Testis (tissue), 3 donors: Measurements from ENCODE around the gene TERB1. TPM values are rescaled to one million over a fixed set of nuclear protein-coding genes. Genes with fewer than 3 reads are reported as not detected.

Source experiments
- DNase-seq: peaks from one replicate; pipeline ENCODE4 v3.0.0-alpha.2; 2019
- H3K27ac ChIP-seq, 2 donors: fragments of 200-600 bp; sonication (generic); one replicate each; pipeline ENCODE4 v1.5.1; 2019
- H3K27me3 ChIP-seq: fragments of 200-600 bp; sonication (generic); one replicate; pipeline ENCODE4 v1.5.1; 2019
- H3K36me3 ChIP-seq: fragments of 200-600 bp; sonication (generic); one replicate; pipeline ENCODE4 v1.5.1; 2017; ENCODE audit warnings: low read depth; ENCODE audit errors: missing control alignments
- H3K4me1 ChIP-seq: fragments of 200-600 bp; sonication (generic); one replicate; pipeline ENCODE4 v1.5.1; 2019
- H3K4me3 ChIP-seq, 2 donors: fragments of 200-600 bp; sonication (generic); one replicate each; pipeline ENCODE4 v1.5.1; 2017 to 2019
- H3K9me3 ChIP-seq: fragments of 200-600 bp; sonication (generic); one replicate; pipeline ENCODE4 v1.5.1; 2017
- CTCF ChIP-seq, 3 experiments: fragments of 450-650 bp in 2 of 3; fragments of 200-600 bp in 1 of 3; sonication (generic) in 1 of 3; IDR thresholded peaks; one replicate each; pipeline ENCODE4 v1.5.1; 2016 to 2019; ENCODE audit warnings: antibody characterized with exemption in 3 of 3, mild to moderate bottlenecking in 2 of 3, moderate library complexity in 1 of 3
- POLR2A ChIP-seq: fragments of 450-650 bp; IDR thresholded peaks from one replicate; pipeline ENCODE4 v1.6.1; 2017; ENCODE audit warnings: antibody characterized with exemption, mild to moderate bottlenecking, moderate library complexity
- WGBS, 2 donors: methylation state at CpG; one replicate each; pipeline ENCODE4 v1.1.5; 2018; 5-methylcytosine and 5-hydroxymethylcytosine counted together
- intact Hi-C: fragments of 100-400 bp; cut with DNase I; formaldehyde crosslinking; loops from one replicate; pipeline ENCODE4 v1.15.1; 2023; ENCODE audit warnings: low total_unique reads
- polyA plus RNA-seq: library from polyadenylated mRNA; stranded (reverse); fragments of 350-450 nt; fragmentation: Illumina TruSeq; extraction: RNeasy Lipid Tissue Mini Kit (QIAGEN cat#74804); gene quantifications from one replicate; pipeline ENCODE4 v1.2.3, GENCODE V29; 2014; ENCODE audit warnings: low read depth, low replicate concordance; ENCODE audit not compliant: insufficient read depth
- total RNA-seq, 2 donors: library from RNA; depleted of rRNA; stranded (reverse); fragments of >200 nt; gene quantifications; one replicate each; pipeline ENCODE4 v1.2.3, GENCODE V29; 2016

Gene TERB1
- total and polyA plus RNA-seq, 3 donors from 2014 or later = 12.1 to 30.6 (median 13.3) TPM

GRCh38 chr16:66841366-66841765 is 40.0 kb upstream of the TERB1 start:
- WGBS, 2 donors = 83 to 93% methylated on average over 4 of the region's 4 CpGs
- intact Hi-C loops = no loop called here
- no peak for TF ChIP-seq POLR2A
- TF ChIP-seq CTCF (IDR thresholded peaks at IDR 0.05) = no peak

GRCh38 chr16:66840883-66841282 is 39.5 kb upstream of the TERB1 start:
- no peaks in the 10 kb centered on the region for H3K36me3 ChIP-seq
- intact Hi-C loops = no loop called here
- TF ChIP-seq CTCF (IDR thresholded peaks at IDR 0.05) (no peak), POLR2A (no peak)
- no peaks in the 10 kb centered on the region for H3K4me1 ChIP-seq
- 45 to 60% methylated on average over 3 of the region's 3 CpGs for WGBS, 2 donors
- H3K4me3 ChIP-seq = no peak overlapping the region
- no peaks in the 10 kb centered on the region for H3K9me3 ChIP-seq
- no peak for DNase-seq
- no peaks in the 10 kb centered on the region for H3K27me3 ChIP-seq
- H3K27ac ChIP-seq = no peak overlapping the region

More at GRCh38 chr16:66841366-66841765, 40.0 kb upstream of the TERB1 start:
- Histone ChIP-seq H3K9me3 (no peaks in the 10 kb centered on the region), H3K36me3 (no peaks in the 10 kb centered on the region), H3K27me3 (no peaks in the 10 kb centered on the region), H3K4me3 (no peak overlapping the region), H3K27ac (no peak overlapping the region), H3K4me1 (no peaks in the 10 kb centered on the region)
- DNase-seq = no peak

GRCh38 chr16:66834746-66835145 is 33.4 kb upstream of the TERB1 start:
- H3K36me3 ChIP-seq = no peaks in the 10 kb centered on the region
- no peak overlapping the region for H3K4me3 ChIP-seq
- DNase-seq = no peak
- H3K9me3 ChIP-seq = no peaks in the 10 kb centered on the region
- 87 to 92% methylated on average over 5 of the region's 5 CpGs for WGBS, 2 donors
- H3K27ac ChIP-seq = no peak overlapping the region
- H3K27me3 ChIP-seq = no peaks in the 10 kb centered on the region
- intact Hi-C loops = no loop called here
- no peak for TF ChIP-seq CTCF (IDR thresholded peaks at IDR 0.05)
- no peak for TF ChIP-seq POLR2A
- peaks cover 3% of the 10 kb centered on the region for H3K4me1 ChIP-seq

GRCh38 chr16:66832661-66833305 is 31.4 kb upstream of the TERB1 start:
- DNase-seq = no peak
- Histone ChIP-seq H3K36me3 (no peaks in the 10 kb centered on the region), H3K4me1 (peaks cover 14% of the 10 kb centered on the region), H3K27me3 (no peaks in the 10 kb centered on the region), H3K9me3 (no peaks in the 10 kb centered on the region), H3K4me3 (no peak overlapping the region), H3K27ac (no peak overlapping the region)
- TF ChIP-seq POLR2A (no peak), CTCF (IDR thresholded peaks at IDR 0.05) (no peak)
- 76 to 82% methylated on average over 7 of the region's 7 CpGs for WGBS, 2 donors
- intact Hi-C loops = no loop called here

- TF ChIP-seq POLR2A (no peak), CTCF (IDR thresholded peaks at IDR 0.05) (no peak)
Observed at GRCh38 chr16:66832190-66832589, 30.8 kb upstream of the TERB1 start.

More at GRCh38 chr16:66832190-66832589, 30.8 kb upstream of the TERB1 start:
- H3K27me3 ChIP-seq = no peaks in the 10 kb centered on the region
- H3K4me1 ChIP-seq = peaks cover 14% of the 10 kb centered on the region
- no peak for DNase-seq
- no peaks in the 10 kb centered on the region for H3K36me3 ChIP-seq
- intact Hi-C loops = no loop called here
- H3K9me3 ChIP-seq = no peaks in the 10 kb centered on the region
- no peak overlapping the region for H3K4me3 ChIP-seq
- no peak overlapping the region for H3K27ac ChIP-seq
- 72 to 80% methylated on average over 3 of the region's 3 CpGs for WGBS, 2 donors
